Mesothelial cell of epicardium (in vitro differentiated cells): Measurements from ENCODE around the gene ARHGAP4. TPM values are rescaled to one million over a fixed set of nuclear protein-coding genes. Genes with fewer than 3 reads are reported as not detected.

ENCODE experiments used
- DNase-seq, 2 experiments: peaks; one replicate each; pipeline ENCODE4 v3.0.0; 2021; ENCODE audit warnings: low spot score in 2 of 2; ENCODE audit not compliant: unreplicated experiment in 2 of 2
- H3K27ac Mint-ChIP-seq: 2 replicates; pipeline ENCODE4 v1.8.0; 2021; ENCODE audit warnings: mixed read lengths
- H3K27me3 Mint-ChIP-seq: 2 replicates; pipeline ENCODE4 v1.8.0; 2021; ENCODE audit warnings: low read depth, mixed read lengths
- H3K36me3 Mint-ChIP-seq: 2 replicates; pipeline ENCODE4 v1.8.0; 2021; ENCODE audit warnings: mixed read lengths
- H3K4me1 Mint-ChIP-seq: 2 replicates; pipeline ENCODE4 v1.8.0; 2021; ENCODE audit warnings: mixed read lengths
- H3K4me3 Mint-ChIP-seq: 2 replicates; pipeline ENCODE4 v1.8.0; 2021; ENCODE audit warnings: mild to moderate bottlenecking, moderate library complexity, mixed read lengths
- H3K9me3 Mint-ChIP-seq: 2 replicates; pipeline ENCODE4 v1.8.0; 2021; ENCODE audit warnings: mixed read lengths
- CTCF ChIP-seq: fragments of 200-600 bp; sonication (generic); IDR thresholded peaks from one replicate; pipeline ENCODE4 v1.5.0; 2021; ENCODE audit warnings: antibody characterized with exemption; ENCODE audit not compliant: unreplicated experiment
- total RNA-seq: library from RNA; stranded (reverse); gene quantifications from 3 replicates; pipeline ENCODE4 v1.2.1, GENCODE V29; 2021

The ARHGAP4 gene
- total RNA-seq, 1 donor from 2014 or later: 62.8 TPM

DNA sequence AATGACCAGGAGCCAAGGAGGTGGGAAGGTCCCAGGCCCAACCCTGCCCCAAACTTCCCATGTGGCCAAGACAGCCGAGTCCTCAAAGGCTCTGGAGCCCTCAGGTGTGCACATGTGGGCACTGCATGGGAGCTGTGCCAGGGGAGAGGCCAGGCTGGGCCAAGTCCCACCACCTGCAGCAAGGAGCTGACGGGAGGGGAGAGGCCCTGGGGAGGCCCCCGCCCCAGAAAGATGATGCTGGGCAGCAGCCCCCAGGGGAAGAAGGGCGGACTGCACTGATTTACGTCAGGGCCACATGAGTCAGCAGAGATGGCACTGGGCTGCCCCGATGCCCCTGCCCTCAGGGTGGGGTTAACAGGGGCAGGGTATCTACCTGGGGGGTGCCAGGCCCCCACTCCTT is 41.5 kb downstream of the ARHGAP4 start:
- H3K4me3 Mint-ChIP-seq: no peak overlapping the region

GRCh38 chrX:153884136-153884535 is 41.9 kb downstream of the ARHGAP4 start:
- Mint-ChIP-seq H3K4me3 (peak overlapping the region; percentile 28), H3K27ac (no peak overlapping the region), H3K36me3 (no peaks in the 10 kb centered on the region), H3K27me3 (peaks cover 58% of the 10 kb centered on the region), H3K4me1 (peaks cover 4% of the 10 kb centered on the region), H3K9me3 (peaks cover 5% of the 10 kb centered on the region)
- DNase-seq: no peak
- no peak for TF ChIP-seq CTCF

More for the DNA sequence above, 41.5 kb downstream of the ARHGAP4 start:
- Mint-ChIP-seq H3K27ac (no peak overlapping the region), H3K36me3 (no peaks in the 10 kb centered on the region), H3K27me3 (peaks cover 57% of the 10 kb centered on the region), H3K4me1 (no peaks in the 10 kb centered on the region), H3K9me3 (peaks cover 7% of the 10 kb centered on the region)
- no peak for TF ChIP-seq CTCF
- no peak for DNase-seq

DNA sequence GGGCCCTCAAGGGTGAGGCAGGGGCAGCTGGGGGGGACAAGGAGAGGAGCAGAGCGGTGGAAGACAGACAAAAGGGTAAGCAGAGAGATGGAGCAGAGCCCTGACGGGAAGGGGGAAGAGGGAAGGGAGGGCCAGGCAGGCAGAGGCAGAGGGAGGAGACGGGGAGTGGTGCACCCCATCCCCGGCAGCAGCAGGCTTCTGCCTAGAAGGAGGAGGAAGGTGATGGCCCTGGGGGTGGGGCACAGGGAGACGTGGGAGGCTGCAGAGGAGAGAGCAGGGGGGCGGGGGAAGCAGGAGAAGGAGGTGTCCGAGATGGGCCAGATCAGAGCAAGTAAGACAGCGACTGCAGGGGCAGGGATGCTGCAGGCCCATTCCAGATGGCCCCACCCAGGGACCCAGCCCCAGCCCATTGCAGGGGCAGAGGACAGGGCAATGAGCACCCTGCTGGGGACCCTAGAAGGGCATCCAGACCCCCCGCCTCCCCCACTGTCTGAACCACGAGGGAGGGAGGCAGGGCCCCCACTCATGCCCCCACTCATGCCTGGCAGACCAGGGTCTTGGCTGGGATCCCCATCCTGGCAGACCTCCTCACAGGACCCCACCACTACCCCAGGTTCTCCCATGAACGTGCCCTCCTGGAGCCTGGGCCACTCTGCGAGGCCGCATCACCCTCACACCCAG is 42.8 kb downstream of the ARHGAP4 start:
- Mint-ChIP-seq H3K4me3 (no peak overlapping the region), H3K4me1 (peaks cover 8% of the 10 kb centered on the region), H3K9me3 (peaks cover 4% of the 10 kb centered on the region), H3K36me3 (no peaks in the 10 kb centered on the region), H3K27me3 (peaks cover 59% of the 10 kb centered on the region), H3K27ac (no peak overlapping the region)
- no peak for DNase-seq
- TF ChIP-seq CTCF: no peak

DNA sequence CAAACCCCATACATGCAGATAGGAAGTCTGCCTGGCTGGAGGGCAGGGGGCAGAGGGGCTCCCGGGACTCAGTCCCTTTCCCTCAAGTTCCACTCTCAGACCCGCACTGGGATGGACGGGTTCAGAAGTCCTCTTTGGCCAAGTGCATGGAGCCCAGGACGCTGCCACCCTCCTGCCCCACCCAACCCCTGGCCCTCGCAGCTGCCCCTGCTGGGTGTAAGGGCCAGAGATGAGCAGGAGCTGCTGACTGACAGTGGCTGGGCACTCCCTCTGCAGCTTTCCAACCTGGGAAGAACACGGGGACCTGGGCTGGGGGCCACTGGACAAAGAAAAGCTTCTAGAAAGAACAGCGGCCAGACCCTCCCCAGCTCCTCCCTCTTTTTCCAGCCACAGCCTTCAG is 43.5 kb downstream of the ARHGAP4 start:
- DNase-seq: no peak
- no peak for TF ChIP-seq CTCF
- Mint-ChIP-seq H3K4me3 (no peak overlapping the region), H3K36me3 (no peaks in the 10 kb centered on the region), H3K27ac (no peak overlapping the region), H3K9me3 (peaks cover 4% of the 10 kb centered on the region), H3K4me1 (peaks cover 8% of the 10 kb centered on the region), H3K27me3 (peaks cover 57% of the 10 kb centered on the region)

DNA sequence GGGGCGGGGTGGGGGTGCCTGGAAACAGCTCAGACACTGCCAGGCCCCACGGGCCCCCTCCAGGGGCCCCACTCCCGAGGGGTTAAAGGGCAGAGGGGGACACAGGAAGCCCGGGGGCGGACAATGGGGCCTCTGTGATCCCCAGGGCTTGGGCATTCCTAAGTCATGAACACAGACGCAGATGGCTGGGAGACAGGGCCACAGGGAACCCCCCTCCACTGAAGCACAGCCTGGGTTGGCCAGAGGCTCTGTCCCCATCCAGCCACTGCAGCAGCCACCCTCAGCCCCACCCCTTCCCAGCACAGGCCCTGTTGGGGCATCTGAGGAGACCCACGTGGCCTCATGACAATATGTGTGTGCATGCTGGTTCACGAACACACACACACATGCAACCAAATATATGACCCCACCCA is 44.0 kb downstream of the ARHGAP4 start:
- peaks cover 8% of the 10 kb centered on the region for H3K4me1 Mint-ChIP-seq
- H3K4me3 Mint-ChIP-seq: no peak overlapping the region
- no peaks in the 10 kb centered on the region for H3K36me3 Mint-ChIP-seq
- peaks cover 52% of the 10 kb centered on the region for H3K27me3 Mint-ChIP-seq
- no peak for TF ChIP-seq CTCF
- no peak overlapping the region for H3K27ac Mint-ChIP-seq
- DNase-seq: no peak
- H3K9me3 Mint-ChIP-seq: peaks cover 4% of the 10 kb centered on the region
